Skeletal muscle satellite cell (primary cell): ENCODE measurements around the gene NEUROD1.

Experiments used
- H3K27me3 ChIP-seq: 2 replicates; pipeline ENCODE4 v1.7.0; 2013; ENCODE audit warnings: low read length; ENCODE audit not compliant: control insufficient read depth, insufficient read depth
- H3K36me3 ChIP-seq: 2 replicates; pipeline ENCODE4 v1.7.0; 2013; ENCODE audit warnings: mild to moderate bottlenecking, control low read depth, low read length; ENCODE audit not compliant: insufficient read depth
- H3K4me1 ChIP-seq: 2 replicates; pipeline ENCODE4 v1.7.0; 2013; ENCODE audit warnings: low read length; ENCODE audit not compliant: control insufficient read depth, insufficient read depth
- H3K4me2 ChIP-seq: 2 replicates; pipeline ENCODE4 v1.7.0; 2013; ENCODE audit warnings: mild to moderate bottlenecking, low read length
- H3K4me3 ChIP-seq: 2 replicates; pipeline ENCODE4 v1.7.0; 2013; ENCODE audit warnings: low read length
- H3K9ac ChIP-seq: 2 replicates; pipeline ENCODE4 v1.7.0; 2013; ENCODE audit warnings: mild to moderate bottlenecking, low read depth, low read length, moderate library complexity
- H3K9me3 ChIP-seq: replicated peaks from 2 replicates; pipeline ENCODE4 v1.7.0; 2013; ENCODE audit warnings: mild to moderate bottlenecking, control low read depth, low read length

NEUROD1 gene

DNA sequence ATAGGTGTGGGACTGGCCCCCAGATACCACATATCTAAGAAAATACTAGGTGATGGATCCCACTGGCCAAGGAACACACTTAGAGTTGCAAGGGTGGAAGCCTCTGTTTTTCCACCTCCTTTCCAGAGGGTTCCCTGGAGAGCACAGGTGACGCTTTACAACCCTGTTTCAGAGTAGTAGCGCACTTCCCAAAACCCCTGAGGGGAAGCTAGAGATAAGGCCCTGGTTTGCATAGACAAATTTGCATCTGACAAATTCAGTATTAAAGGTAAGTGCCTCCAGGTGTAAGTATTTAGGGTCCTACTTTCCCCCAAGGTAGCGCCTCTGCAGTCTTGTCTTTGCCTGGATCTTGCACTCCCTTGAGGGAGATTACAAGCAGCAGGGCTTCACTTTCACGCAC, 22.9 kb downstream of the NEUROD1 start:
- Histone ChIP-seq H3K27me3 (peaks cover 23% of the 10 kb centered on the region), H3K9me3 (no peaks in the 10 kb centered on the region), H3K4me2 (peak overlapping the region; percentile 95), H3K4me1 (peaks cover 7% of the 10 kb centered on the region), H3K9ac (no peak overlapping the region), H3K4me3 (peak overlapping the region; percentile 77), H3K36me3 (no peaks in the 10 kb centered on the region)

DNA sequence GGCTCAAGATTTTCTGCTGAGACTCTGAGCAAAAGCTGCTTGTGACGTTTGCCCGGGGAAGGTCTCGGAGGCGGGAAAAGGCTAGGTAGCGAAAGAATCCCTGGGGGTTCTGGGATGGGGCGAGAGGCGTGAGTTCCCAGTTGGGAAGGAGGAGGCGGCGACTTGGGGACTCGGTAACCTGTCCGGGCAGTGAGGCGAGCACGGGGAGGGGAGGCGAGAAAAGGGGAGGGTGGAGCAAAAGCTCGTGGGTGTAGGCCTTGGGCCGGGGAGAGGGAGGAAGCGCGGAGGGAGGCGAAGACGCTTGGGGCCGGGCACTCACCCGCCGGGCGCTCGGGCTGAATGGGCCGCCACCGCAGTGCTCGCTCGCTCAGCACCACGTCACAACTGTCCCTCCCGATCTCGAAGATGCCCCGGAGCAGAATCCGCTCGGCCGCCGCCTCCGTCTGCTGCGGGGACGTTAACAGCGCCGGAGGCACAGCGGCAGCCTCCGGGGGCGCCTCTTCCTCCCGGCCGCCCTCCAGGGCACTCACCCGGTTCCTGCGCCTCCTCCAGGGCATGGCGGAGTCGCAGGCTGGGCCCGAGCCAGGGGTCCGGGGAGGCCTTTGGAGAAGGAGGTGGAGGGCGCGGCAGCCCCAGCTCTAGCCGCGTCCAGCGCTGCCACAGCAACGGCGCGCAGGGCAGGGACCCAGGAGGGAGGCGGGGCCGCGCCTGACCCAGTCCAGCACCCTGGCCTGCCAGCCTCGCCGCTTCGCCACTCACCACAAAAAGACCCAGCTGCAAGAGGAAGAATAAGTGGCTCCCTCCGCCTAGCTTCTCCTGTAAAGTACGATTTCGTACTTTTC, 23.6 kb downstream of the NEUROD1 start, which contains the start of gene CERKL:
Gene CERKL, minus strand, starts transcription at position 656 of the 842 bp plus-strand sequence. Its CDS starts 99 bp downstream, at position 557.
- peaks cover 23% of the 10 kb centered on the region for H3K27me3 ChIP-seq

DNA sequence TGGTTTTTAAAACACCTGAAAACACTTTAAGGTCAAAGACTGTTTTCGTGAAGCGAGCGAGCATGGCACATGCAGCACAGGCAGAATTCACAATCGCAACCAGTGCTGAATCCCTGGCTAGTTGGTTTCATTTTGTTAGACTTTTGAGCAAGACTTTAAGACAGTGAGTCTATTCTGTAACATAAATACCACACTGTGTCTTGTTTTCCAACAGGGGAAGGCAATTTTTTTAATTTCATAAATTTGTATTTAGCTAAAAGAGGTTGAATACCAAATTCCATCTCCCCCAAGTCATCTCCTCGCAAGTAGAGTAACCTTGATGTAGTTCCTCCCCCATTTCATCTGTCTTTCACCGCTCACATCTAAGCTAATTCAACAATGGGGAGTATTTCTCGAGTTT, 24.8 kb downstream of the NEUROD1 start:
- no peaks in the 10 kb centered on the region for H3K36me3 ChIP-seq
- H3K4me1 ChIP-seq = peaks cover 7% of the 10 kb centered on the region
- H3K9ac ChIP-seq = no peak overlapping the region
- H3K4me2 ChIP-seq = no peak overlapping the region
- H3K9me3 ChIP-seq = no peaks in the 10 kb centered on the region
- H3K4me3 ChIP-seq = no peak overlapping the region
- peaks cover 23% of the 10 kb centered on the region for H3K27me3 ChIP-seq

More for the DNA sequence above, 23.6 kb downstream of the NEUROD1 start, which contains the start of gene CERKL:
- no peaks in the 10 kb centered on the region for H3K9me3 ChIP-seq
- H3K36me3 ChIP-seq = no peaks in the 10 kb centered on the region
- peak within 1 kb of the TSS; percentile 53 for H3K9ac ChIP-seq
- peak within 1 kb of the TSS; percentile 95 for H3K4me2 ChIP-seq
- H3K4me1 ChIP-seq = peaks cover 7% of the 10 kb centered on the region
- peak within 1 kb of the TSS; percentile 77 for H3K4me3 ChIP-seq

DNA sequence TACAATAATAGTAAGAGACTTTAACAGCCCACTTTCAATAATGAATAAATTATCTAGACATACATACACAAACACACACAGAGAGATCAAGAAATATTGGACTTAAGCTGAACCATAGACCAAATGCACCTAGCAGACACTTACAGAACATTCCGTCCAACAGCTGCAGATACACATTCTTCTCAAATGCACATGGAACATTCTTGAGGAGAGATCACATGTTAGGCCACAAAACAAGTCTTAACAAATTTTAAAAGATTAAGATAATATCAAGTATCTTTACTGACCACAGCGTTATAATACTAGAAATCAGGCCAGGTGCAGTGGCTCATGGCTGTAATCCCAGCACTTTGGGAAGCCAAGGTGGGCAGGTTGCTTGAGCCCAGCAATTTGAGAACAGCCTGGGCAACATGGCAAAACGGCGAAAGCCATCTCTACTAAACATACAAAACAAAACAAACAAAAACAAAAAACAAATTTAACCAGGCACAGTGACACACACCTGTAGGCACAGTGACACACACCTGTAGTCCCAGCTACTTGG, 30.8 kb downstream of the NEUROD1 start:
- H3K4me2 ChIP-seq = no peak overlapping the region
- H3K36me3 ChIP-seq = no peaks in the 10 kb centered on the region
- H3K4me1 ChIP-seq = no peaks in the 10 kb centered on the region
- no peak overlapping the region for H3K4me3 ChIP-seq
- H3K27me3 ChIP-seq = peaks cover 24% of the 10 kb centered on the region
- H3K9me3 ChIP-seq = no peaks in the 10 kb centered on the region
- no peak overlapping the region for H3K9ac ChIP-seq

DNA sequence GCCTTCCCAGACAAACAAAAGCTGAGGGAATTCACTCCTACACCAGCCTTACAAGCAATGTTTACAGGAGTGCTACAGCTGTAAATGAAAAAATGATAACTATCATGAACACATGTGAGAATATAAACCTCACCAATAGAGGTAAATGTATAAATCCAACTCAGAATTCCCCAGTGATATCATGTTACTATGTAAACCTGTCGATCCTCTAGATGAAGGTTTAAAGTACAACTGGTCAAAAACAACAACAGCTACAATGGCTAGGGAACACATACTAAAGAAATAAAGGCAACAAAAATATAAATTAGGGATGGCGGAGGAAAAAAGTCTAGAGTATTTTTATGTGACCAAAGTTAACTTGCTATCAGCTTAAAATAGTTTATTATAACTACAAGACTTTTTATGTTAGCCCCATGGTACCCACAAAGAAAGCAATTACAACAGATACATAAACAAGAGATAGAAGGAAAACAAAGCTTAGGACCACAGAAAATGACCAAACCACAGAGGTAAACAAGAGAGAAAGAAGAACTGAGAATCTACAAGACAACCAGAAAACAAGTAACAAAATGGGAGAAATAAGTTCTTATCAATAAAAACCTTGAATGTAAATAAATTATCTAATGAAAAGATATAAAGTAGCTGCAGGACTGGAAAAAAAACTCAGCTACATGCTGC, 31.7 kb downstream of the NEUROD1 start:
- Histone ChIP-seq H3K27me3 (peaks cover 24% of the 10 kb centered on the region), H3K9ac (no peak overlapping the region), H3K4me3 (no peak overlapping the region), H3K4me2 (no peak overlapping the region), H3K9me3 (no peaks in the 10 kb centered on the region), H3K36me3 (no peaks in the 10 kb centered on the region), H3K4me1 (no peaks in the 10 kb centered on the region)

DNA sequence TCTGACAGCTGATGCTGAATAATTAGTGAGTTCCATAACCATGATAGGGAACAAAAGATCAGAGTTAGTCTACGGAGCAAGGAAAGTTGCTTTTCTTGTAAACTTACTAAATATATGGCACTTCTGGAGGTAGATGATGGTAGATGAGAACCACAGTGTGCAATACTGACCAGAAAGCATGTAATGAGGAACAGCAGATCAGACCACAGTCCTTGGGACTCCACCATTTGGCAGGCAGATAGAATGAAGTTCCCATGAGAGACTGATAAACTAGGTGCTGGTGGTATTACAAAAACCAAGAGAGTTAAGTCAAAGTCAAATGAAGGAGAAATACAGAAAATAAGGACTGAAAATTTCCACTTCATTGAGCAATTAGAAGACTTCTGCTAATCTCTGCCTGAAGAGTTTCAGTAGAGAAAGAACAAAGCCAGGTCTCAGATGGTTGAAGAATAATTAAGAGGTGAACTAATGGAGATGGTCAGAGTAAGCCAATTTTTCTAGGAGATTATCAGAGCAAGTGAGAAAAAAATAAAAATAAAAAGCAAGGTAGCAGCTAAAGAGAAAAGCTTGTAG, 33.8 kb downstream of the NEUROD1 start:
- no peak overlapping the region for H3K9ac ChIP-seq
- no peak overlapping the region for H3K4me3 ChIP-seq
- no peaks in the 10 kb centered on the region for H3K36me3 ChIP-seq
- peaks cover 19% of the 10 kb centered on the region for H3K27me3 ChIP-seq
- no peak overlapping the region for H3K4me2 ChIP-seq
- H3K4me1 ChIP-seq = no peaks in the 10 kb centered on the region
- H3K9me3 ChIP-seq = no peaks in the 10 kb centered on the region

DNA sequence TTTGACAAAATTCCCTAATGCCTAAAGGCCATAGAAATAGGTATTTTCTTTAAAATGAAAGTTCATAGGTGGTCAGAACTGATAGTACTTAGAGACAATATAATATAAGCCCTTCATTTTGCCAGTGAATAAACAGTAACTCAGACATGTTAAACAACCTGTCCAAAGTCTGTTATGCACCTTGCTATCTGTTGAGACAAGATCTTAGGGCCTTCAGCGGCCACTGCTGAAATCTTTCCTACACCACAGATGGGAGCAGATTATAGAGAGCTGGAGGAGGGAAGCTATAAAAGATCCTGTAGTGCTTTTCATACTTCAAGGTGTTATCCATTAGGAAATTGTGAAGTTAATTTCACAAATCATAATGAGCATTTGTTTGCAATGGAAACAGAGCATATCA, 37.2 kb downstream of the NEUROD1 start:
- no peaks in the 10 kb centered on the region for H3K4me1 ChIP-seq
- no peak overlapping the region for H3K9ac ChIP-seq
- no peak overlapping the region for H3K4me3 ChIP-seq
- H3K27me3 ChIP-seq = peaks cover 15% of the 10 kb centered on the region
- no peak overlapping the region for H3K4me2 ChIP-seq
- H3K9me3 ChIP-seq = no peaks in the 10 kb centered on the region
- H3K36me3 ChIP-seq = no peaks in the 10 kb centered on the region

DNA sequence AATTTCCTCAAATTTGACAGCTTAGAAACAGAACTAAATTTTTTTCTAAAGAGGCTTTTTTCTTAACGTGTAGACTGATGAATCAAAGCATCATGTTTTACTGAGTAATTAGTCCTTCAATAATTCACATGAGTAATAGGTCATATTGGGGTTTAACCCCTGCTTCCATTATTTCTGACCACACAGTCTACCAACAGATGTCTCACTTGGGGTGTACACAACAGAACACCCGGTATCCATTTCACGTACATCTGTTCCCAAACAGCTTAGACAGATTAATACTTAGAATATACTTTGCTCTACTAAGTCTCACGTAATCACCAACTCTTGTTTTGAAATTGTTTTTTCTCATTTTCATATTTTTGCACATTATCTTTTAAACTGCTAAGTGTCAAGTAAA, 38.2 kb downstream of the NEUROD1 start:
- Histone ChIP-seq H3K27me3 (peaks cover 11% of the 10 kb centered on the region), H3K4me2 (no peak overlapping the region), H3K4me3 (no peak overlapping the region), H3K4me1 (no peaks in the 10 kb centered on the region), H3K9ac (no peak overlapping the region), H3K36me3 (no peaks in the 10 kb centered on the region), H3K9me3 (no peaks in the 10 kb centered on the region)

DNA sequence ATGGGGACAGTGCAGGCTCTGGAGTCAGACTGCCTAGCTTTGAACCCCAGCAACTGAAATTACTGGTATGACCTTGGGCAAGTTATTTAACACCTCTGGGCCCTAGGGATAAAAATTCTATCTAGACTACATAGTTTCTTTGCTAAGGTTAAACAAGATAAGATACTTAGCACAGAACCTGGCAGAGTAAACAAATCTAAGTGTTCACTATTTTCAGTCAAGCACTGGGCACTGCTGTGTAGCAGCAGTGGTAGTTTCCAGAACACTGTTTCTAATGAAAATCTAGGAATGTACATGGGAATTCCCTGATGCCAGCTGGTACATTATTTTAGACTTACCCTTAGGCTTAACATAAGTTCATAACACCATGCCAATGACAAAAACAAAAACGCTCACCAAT, 40.6 kb downstream of the NEUROD1 start:
- Histone ChIP-seq H3K9ac (no peak overlapping the region), H3K27me3 (no peaks in the 10 kb centered on the region), H3K36me3 (no peaks in the 10 kb centered on the region), H3K9me3 (no peaks in the 10 kb centered on the region), H3K4me1 (no peaks in the 10 kb centered on the region), H3K4me2 (no peak overlapping the region), H3K4me3 (no peak overlapping the region)

DNA sequence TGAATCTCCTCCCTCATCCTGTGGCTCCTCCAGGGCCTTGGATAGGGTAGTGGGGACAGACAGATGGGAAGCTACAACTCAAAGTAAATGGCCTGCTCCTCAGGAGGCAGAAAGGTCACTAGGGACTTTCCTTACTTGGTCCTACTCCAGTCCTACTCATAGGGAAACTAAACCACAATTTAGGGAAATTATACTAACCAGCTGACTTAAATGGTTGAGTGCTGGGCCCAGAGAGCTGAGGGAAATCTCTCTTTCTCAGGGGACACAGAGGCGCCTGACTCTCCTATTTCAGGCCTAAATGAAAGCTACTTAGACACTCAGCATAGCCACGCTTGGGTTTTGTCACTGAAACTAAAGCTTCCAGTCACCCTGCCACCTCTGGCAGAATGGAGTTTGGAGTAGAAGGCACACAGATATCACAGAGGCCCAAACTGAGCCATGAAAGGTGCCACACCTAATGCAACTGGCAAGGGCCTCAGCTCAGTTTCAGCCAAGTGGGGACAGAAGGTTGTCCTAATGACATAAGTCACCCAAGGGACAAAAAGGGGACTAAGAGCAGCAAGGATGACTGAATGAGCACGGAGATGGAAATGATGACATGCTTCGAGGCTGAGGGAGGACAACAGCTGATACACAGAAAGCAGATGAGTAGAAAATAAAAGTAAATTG, 47.5 kb downstream of the NEUROD1 start:
- Histone ChIP-seq H3K4me1 (no peaks in the 10 kb centered on the region), H3K4me2 (no peak overlapping the region), H3K27me3 (peaks cover 15% of the 10 kb centered on the region), H3K9me3 (no peaks in the 10 kb centered on the region), H3K9ac (no peak overlapping the region), H3K4me3 (no peak overlapping the region), H3K36me3 (no peaks in the 10 kb centered on the region)
